Motor neuron (in vitro differentiated cells): Measurements from ENCODE around the gene C1R. TPM values are rescaled to one million over a fixed set of nuclear protein-coding genes. Genes with fewer than 3 reads are reported as not detected.
A peak's percentile ranks its signal among the peaks of the same experiment; 100 is the strongest.
"Not testable (repeated sequence)": the region's sequence is repeated elsewhere in the genome, so short reads cannot be mapped to it uniquely, and the experiment has no call there.

Experiments
- ATAC-seq, 8 experiments: fragments of 200-7000 bp; cut with Tn5 transposase; replicated peaks in 6 of 8; 2 replicates each; pipeline ENCODE4 v1.8.0; 2021; ENCODE audit warnings: mild to moderate bottlenecking in 8 of 8, moderate library complexity in 8 of 8
- H3K27ac ChIP-seq, 2 donors: fragments of 250-450 bp; sonication (Bioruptor Pico); 2 replicates each; pipeline ENCODE4 v1.9.0; 2021; ENCODE audit warnings: antibody characterized with exemption in 2 of 2, mild to moderate bottlenecking in 2 of 2, moderate library complexity in 1 of 2
- H3K4me1 ChIP-seq, 2 donors: fragments of 250-450 bp; sonication (Bioruptor Pico); replicated peaks in 1 of 2; 2 replicates each; pipeline ENCODE4 v1.6.1; 2021; ENCODE audit warnings: antibody characterized with exemption in 2 of 2, mild to moderate bottlenecking in 2 of 2, moderate library complexity in 1 of 2
- H3K4me3 ChIP-seq, 5 donors: fragments of 250-450 bp; sonication (Bioruptor Pico); 2 replicates each; pipeline ENCODE4 v1.9.0; 2021; ENCODE audit warnings: antibody characterized with exemption in 5 of 5, mild to moderate bottlenecking in 5 of 5, moderate library complexity in 4 of 5
- WGBS, 10 experiments: fragments of 450-650 bp; shearing (Covaris generic); methylation state at CpG; one replicate each; pipeline ENCODE4 v1.0.0; 2022; 5-methylcytosine and 5-hydroxymethylcytosine counted together
- in situ Hi-C, 9 experiments: fragments of 400-800 bp; cut with MboI; loops; one replicate each; pipeline ENCODE4 v1.15.0; 2021; ENCODE audit warnings: low sequenced_read_pairs in 9 of 9, low pct_unique_long_range_greater_than_20kb in 2 of 9; ENCODE audit not compliant: unreplicated experiment in 9 of 9
- total RNA-seq, 8 experiments: library from RNA; unstranded; fragments of 300-600 nt; gene quantifications; 2 replicates each; pipeline versions ENCODE4 v1.2.3 to v1.2.4, GENCODE V29; 2022

C1R gene
- total RNA-seq, 8 experiments from 2014 or later = 0.79 to 747 (median 6.4) TPM

DNA sequence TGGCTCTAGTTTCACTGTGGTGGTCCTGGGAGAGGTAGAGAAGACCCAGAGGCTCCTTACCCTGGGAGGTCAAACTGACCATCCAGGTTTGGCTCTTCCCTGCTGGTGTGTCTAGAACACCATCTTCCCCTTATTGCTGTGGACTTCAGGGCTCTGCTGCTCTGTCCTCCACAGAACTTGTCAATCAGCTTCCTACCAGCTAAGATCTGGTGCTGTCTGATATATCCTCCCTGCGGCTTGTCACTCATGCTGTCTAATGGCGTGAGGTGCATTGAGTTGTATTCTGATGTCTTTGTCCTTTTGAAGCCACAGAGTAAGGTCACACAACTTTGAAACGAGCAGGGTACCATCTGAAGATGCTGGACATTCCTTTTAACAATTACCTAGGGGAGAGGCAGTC, 24.0 kb upstream of the C1R start:
- Histone ChIP-seq H3K27ac (no peak overlapping the region), H3K4me3 (no peak overlapping the region), H3K4me1 (no peaks in the 10 kb centered on the region)
- no peak for ATAC-seq
- 0 to 100% (median 70%) methylated on average over 1 to 3 of the region's 3 CpGs; no CpG with 5 or more reads in 3 of the 10 experiments for WGBS, 10 experiments
- in situ Hi-C loops = loop anchor here in 3 of 9 experiments (25.0 kb wide), 2 partner anchors 154 to 179 kb away; partner anchors contain the start of genes ATN1 (in 2 of the 3), C12orf57 (in 2 of the 3), RNU7-1 (in 2 of the 3) and EMG1 (in 1 of the 3)

DNA sequence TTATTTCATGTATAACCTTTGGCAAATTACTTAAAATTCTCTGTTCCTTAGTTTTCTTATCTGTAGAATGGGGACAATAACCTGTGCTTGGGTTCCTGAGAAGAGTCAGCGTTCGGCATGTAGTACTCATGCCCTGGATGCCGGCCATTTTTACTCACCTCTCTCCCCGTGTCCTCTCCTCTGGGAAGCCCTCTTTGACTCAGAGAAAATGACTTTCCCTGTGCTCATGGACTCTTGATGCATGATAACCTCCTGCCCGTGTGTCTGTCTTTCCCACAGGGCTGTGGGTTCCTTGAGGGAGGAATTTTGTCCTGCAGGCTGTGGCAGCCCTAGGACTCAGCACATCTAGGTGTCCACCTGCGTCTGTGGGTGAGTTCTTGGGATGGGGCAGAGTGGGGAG, 22.6 kb upstream of the C1R start:
- Histone ChIP-seq H3K4me3 (no peak overlapping the region), H3K27ac (no peak overlapping the region), H3K4me1 (no peaks in the 10 kb centered on the region)
- 50 to 100% (median 74%) methylated on average over 1 to 5 of the region's 6 CpGs; no CpG with 5 or more reads in 5 of the 10 experiments for WGBS, 10 experiments
- in situ Hi-C loops = loop anchor here in 3 of 9 experiments (25.0 kb wide), 2 partner anchors 153 to 178 kb away; partner anchors contain the start of genes ATN1 (in 2 of the 3), C12orf57 (in 2 of the 3), RNU7-1 (in 2 of the 3) and EMG1 (in 1 of the 3)
- no peak for ATAC-seq

DNA sequence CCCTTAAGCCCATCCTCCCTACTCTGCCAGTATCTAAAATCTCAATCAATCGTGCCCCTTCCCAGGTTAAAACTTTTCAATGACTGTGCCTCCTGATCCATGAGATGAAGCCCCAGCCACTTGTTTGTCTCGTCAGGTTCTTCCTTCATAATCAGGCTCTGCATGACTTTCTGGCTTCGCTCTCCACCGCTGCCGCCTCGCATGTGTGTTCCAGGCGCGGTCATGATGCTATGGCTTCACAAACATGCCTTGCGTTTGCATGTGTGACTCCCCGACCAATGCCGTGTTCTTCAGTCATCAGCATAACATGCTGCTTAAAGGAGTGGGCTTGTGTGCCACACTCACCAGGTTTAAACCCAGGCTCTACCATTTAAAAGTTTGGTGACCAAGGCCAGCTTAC, 21.8 kb upstream of the C1R start:
- Histone ChIP-seq H3K4me3 (no peak overlapping the region), H3K27ac (no peak overlapping the region), H3K4me1 (no peaks in the 10 kb centered on the region)
- ATAC-seq = no peak
- in situ Hi-C loops = loop anchor here in 3 of 9 experiments (25.0 kb wide), 2 partner anchors 152 to 177 kb away; partner anchors contain the start of genes ATN1 (in 2 of the 3), C12orf57 (in 2 of the 3), RNU7-1 (in 2 of the 3) and EMG1 (in 1 of the 3)
- WGBS, 10 experiments = 17 to 89% (median 56%) methylated on average over 1 to 11 of the region's 11 CpGs; no CpG with 5 or more reads in 4 of the 10 experiments

DNA sequence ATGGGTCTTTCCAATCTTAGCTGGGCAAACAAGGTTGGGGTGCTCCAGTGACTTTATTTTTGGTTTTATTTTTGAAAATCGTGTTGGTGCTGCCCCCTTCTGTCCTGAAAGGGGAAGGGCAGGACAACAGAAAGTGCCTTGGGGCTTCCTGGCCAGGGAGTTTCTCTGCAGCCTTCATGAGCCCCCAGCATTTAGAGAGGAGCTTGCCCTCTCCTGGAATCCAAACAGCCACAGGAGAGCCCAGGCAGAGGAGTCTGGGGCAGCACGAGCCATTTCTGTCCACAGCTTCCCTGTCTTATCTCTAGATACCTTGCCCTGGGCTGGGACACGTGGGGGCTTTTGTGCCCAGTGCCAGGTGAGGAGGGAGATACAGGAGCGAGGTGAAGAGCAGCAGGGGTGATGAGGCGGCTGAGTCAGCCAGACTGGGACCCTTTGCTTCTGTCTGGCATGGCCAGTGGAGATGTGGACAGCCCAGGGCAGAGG, 21.2 kb upstream of the C1R start:
- ATAC-seq = peak in 1 of 8 experiments; percentile 5
- 0 to 38% (median 4%) methylated on average over 1 to 5 of the region's 5 CpGs; no CpG with 5 or more reads in 2 of the 10 experiments for WGBS, 10 experiments
- Histone ChIP-seq H3K4me1 (peaks cover 2 to 3% of the 10 kb centered on the region in 2 donors), H3K27ac (no peak overlapping the region), H3K4me3 (no peak overlapping the region)
- in situ Hi-C loops = loop anchor here in 3 of 9 experiments (25.0 kb wide), 2 partner anchors 151 to 176 kb away; partner anchors contain the start of genes ATN1 (in 2 of the 3), C12orf57 (in 2 of the 3), RNU7-1 (in 2 of the 3) and EMG1 (in 1 of the 3)

DNA sequence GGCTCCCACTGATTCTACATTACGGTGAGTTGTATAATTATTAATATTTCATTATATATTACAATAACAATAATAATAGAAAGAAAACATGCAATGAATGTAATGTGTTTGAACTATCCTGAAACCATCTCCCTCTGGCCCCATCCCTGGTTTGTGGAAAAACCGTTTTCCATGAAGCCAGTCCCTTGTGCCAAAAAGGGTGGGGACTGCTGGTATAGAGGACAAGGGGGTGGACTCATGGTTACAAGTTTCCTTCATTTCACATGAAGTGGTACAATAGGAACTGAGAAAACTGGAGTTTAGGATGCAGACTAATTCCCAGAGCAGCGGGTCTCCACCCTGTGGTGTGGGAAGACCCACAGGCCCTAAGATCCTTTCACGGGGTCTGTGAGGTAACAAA, 19.8 kb upstream of the C1R start:
- in situ Hi-C loops = loop anchor here in 3 of 9 experiments (25.0 kb wide), 2 partner anchors 150 to 175 kb away; partner anchors contain the start of genes ATN1 (in 2 of the 3), C12orf57 (in 2 of the 3), RNU7-1 (in 2 of the 3) and EMG1 (in 1 of the 3)
- ATAC-seq = no peak
- WGBS, 10 experiments = 30 to 100% (median 83%) methylated on average over 2 to 4 of the region's 4 CpGs; no CpG with 5 or more reads in 3 of the 10 experiments
- Histone ChIP-seq H3K4me1 (peaks cover 5 to 12% of the 10 kb centered on the region in 2 donors), H3K27ac (no peak overlapping the region), H3K4me3 (no peak overlapping the region)

DNA sequence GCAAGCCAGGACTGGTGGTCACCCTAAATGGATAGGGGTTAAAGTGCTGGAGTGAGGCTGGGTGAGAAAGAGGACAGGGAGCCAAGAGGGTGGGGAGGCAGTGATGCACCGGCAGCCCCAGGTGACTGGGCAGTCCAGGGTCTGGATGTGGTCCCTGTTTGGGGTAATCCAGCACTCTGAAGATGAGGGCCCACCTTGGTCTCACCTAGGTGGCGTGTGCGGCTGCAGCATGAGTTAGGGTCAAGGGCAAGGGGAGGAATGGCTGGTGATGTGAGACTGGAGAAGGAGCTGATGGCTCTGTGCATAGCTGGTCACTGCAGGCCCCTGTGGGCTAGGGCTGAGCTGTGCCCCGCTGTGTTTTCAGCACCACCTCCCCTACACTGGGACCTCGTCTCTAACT, 18.4 kb upstream of the C1R start:
- H3K4me3 ChIP-seq = no peak overlapping the region
- in situ Hi-C loops = loop anchor here in 3 of 9 experiments (25.0 kb wide), 2 partner anchors 148 to 173 kb away; partner anchors contain the start of genes ATN1 (in 2 of the 3), C12orf57 (in 2 of the 3), RNU7-1 (in 2 of the 3) and EMG1 (in 1 of the 3)
- H3K27ac ChIP-seq = no peak overlapping the region
- no peak for ATAC-seq
- WGBS, 10 experiments = 50 to 100% (median 86%) methylated on average over 1 to 3 of the region's 5 CpGs; no CpG with 5 or more reads in 3 of the 10 experiments
- peaks cover 5 to 12% of the 10 kb centered on the region in 2 donors for H3K4me1 ChIP-seq

DNA sequence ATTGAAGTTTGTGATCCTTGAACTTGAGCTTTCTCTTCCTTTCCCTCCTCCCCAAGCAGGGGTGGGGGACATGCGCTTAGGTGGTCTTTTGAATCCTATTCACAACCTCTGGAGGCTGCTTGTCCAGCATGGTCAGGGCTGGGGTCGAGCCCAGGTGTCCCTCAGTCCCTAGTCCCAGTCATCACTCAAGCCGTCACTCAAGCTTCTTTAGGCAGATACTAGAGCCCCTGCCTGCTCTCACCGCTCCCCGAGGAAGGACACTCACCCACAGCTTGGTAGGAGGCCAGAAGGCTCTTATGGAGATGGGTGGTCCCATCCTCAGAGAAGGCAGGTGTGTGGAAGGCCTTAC, 17.3 kb upstream of the C1R start:
- in situ Hi-C loops = loop anchor here in 3 of 9 experiments (25.0 kb wide), 2 partner anchors 147 to 172 kb away; partner anchors contain the start of genes ATN1 (in 2 of the 3), C12orf57 (in 2 of the 3), RNU7-1 (in 2 of the 3) and EMG1 (in 1 of the 3)
- ATAC-seq = no peak
- Histone ChIP-seq H3K27ac (no peak overlapping the region), H3K4me3 (no peak overlapping the region), H3K4me1 (peaks cover 5 to 12% of the 10 kb centered on the region in 2 donors)
- 17 to 80% (median 44%) methylated on average over 1 to 2 of the region's 5 CpGs; no CpG with 5 or more reads in 6 of the 10 experiments for WGBS, 10 experiments

DNA sequence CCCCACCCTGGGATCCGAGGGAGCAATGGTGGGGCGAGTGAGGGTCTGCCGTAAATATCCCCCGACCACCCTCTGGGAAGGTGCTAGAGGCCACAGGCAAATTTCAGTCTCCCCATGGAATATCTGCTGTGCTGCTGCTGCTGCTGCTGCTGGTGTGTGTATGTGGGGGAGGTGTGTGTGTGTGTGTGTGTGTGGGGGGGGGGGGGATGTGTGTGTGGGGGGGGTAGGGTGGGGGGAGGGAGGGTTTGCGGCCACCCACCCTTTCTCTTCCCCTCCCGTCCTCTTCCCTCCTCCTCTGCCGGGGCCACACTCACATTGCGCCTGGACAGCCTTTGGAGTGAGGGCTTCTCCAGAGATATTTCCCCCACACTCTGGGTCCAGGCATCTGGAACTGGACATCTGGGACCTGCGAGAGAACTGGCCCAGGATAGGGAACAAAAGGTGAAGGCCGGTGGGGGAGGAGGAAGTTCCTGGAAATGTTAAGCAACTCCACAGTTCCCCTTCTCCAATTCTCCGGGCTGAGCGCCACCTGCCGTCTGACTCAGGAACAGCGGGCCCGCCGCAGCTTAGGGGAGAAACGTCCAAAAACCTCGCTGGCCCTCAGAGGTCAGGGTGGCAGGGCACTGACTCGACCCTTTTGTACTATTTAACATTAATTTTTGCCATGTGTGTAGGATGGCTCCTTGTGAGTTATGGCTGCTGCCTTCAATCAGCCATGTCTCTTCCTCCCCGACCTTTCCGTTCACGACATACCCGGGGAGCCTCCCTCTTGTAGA, 16.7 kb upstream of the C1R start, which contains the start of gene C1RL:
Gene C1RL (minus strand): TSS at position 419 of the 776 bp plus-strand sequence. CDS start 34 bp downstream, at position 385.
- peak; percentile 32 to 69 (median 60) for ATAC-seq
- peaks cover 5 to 12% of the 10 kb centered on the region in 2 donors for H3K4me1 ChIP-seq
- H3K4me3 ChIP-seq = peak within 1 kb of the TSS; percentile 22 to 38 (median 30)
- H3K27ac ChIP-seq = peak within 1 kb of the TSS; percentile 34 to 37
- 0 to 22% (median 8%) methylated on average over 2 to 10 of the region's 23 CpGs; no CpG with 5 or more reads in 5 of the 10 experiments for WGBS, 10 experiments
- in situ Hi-C loops = loop anchor here in 3 of 9 experiments (25.0 kb wide), 2 partner anchors 147 to 172 kb away; partner anchors contain the start of genes ATN1 (in 2 of the 3), C12orf57 (in 2 of the 3), RNU7-1 (in 2 of the 3) and EMG1 (in 1 of the 3)

DNA sequence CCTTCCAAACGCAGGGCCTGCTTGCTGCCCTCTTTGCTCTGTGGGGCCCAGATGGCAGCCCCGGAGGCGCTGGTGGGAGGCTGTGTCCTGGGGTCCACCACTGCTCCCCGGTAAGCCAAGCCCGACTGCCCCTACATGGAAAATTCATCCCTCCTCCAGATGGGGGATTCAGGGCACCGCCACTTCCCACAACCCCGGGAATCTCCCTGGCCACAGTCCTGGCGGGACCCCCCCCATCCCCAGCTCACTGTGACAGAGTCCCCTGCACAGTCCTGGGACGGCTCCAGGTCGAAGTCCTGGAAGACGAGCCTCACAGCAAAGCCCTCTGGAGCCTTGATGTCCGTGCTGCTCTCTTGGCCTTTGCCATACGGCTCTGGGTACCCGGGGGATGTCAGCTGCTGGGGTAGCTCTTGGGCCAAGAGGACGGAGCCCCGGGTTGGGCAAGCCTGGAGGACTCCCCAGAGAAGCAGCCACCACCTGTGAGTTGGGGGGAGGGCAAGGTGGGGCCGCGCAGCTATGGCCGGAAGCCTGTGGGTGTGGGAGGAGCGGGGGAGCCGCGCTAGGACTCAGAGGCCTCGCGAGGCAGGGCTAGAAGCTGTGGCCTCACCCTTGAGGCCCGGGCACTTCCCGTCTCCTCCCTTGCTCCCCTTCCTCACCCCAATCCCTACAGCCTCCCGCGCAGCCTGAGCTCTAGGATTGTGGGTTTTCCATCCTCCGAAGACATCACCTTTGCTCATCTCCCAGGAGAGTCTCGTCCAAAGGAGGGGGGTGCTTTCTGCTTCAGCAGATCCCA, 16.0 kb upstream of the C1R start:
- 0 to 46% (median 5%) methylated on average over 1 to 7 of the region's 30 CpGs; no CpG with 5 or more reads in 4 of the 10 experiments for WGBS, 10 experiments
- ATAC-seq = peak; percentile 74 to 90 (median 84)
- H3K4me1 ChIP-seq = peaks cover 5 to 12% of the 10 kb centered on the region in 2 donors
- in situ Hi-C loops = loop anchor here in 3 of 9 experiments (25.0 kb wide), 2 partner anchors 146 to 171 kb away; partner anchors contain the start of genes ATN1 (in 2 of the 3), C12orf57 (in 2 of the 3), RNU7-1 (in 2 of the 3) and EMG1 (in 1 of the 3)
- peak overlapping the region; percentile 3 to 38 (median 30) for H3K4me3 ChIP-seq
- H3K27ac ChIP-seq = peak overlapping the region; percentile 34 to 37

DNA sequence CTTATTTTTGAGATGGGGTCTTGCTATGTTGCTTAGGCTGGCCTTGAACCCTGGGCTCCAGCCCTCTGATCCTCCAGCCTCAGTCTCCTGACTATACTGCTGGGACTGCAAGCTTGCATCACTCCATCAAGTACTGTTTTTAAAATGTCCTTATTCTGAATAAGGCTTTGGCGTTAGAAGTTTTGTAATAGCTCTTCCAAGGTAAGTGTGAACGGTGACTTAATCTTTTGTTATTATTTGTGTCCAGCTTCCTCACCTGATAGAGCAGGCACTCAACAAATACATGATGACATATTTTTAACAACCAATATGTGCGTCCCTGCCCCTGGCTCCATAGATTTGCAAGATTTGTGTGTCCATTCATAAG, 15.4 kb upstream of the C1R start:
- WGBS, 10 experiments = 6 to 83% (median 50%) methylated on average over 2 to 3 of the region's 3 CpGs; no CpG with 5 or more reads in 1 of the 10 experiments
- ATAC-seq = no peak

DNA sequence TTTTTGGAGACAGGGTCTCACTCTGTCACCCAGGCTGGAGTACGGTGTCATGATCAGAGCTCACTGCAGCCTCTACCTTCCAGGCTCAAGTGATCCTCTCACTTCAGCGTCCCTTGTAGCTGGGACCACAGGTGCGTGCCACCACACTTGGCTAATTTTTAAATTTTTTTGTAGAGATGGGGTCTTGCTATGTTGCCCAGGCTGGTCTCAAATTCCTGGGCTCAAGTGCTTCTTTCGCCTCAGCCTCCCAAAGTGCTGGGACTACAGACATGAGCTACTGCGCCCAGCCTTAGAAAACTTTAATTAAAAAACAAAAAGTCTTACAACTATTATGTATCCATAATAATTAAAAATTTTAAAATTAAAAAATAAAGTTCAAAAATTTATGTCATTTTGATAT, 14.9 kb upstream of the C1R start:
- H3K27ac ChIP-seq, ATAC-seq, H3K4me3 ChIP-seq: not testable (repeated sequence)
- in situ Hi-C loops = loop anchor here in 3 of 9 experiments (25.0 kb wide), 2 partner anchors 145 to 170 kb away; partner anchors contain the start of genes ATN1 (in 2 of the 3), C12orf57 (in 2 of the 3), RNU7-1 (in 2 of the 3) and EMG1 (in 1 of the 3)
- peaks cover 5 to 12% of the 10 kb centered on the region in 2 donors for H3K4me1 ChIP-seq
- 88 to 100% (median 98%) methylated on average over 1 to 5 of the region's 5 CpGs for WGBS, 10 experiments

More for the DNA sequence above, 15.4 kb upstream of the C1R start:
- Histone ChIP-seq H3K27ac (no peak overlapping the region), H3K4me1 (peaks cover 5 to 12% of the 10 kb centered on the region in 2 donors), H3K4me3 (peak overlapping the region in 4 of 5 donors; percentile 27 to 38 (median 30))
- in situ Hi-C loops = loop anchor here in 3 of 9 experiments (25.0 kb wide), 2 partner anchors 145 to 170 kb away; partner anchors contain the start of genes ATN1 (in 2 of the 3), C12orf57 (in 2 of the 3), RNU7-1 (in 2 of the 3) and EMG1 (in 1 of the 3)
